Measurements from ENCODE around the gene PKD2L2.

- no peak for TF ChIP-seq POLR2AphosphoS2 (IDR thresholded peaks at IDR 0.05; ENCODE audit: low read depth, low read length)
- no peak for TF ChIP-seq TCF12 (IDR thresholded peaks at IDR 0.05; ENCODE audit: low read depth, low read length)
These were observed 71.6 kb downstream of the PKD2L2 start for GRCh38 chr5:137960819-137961218.
